Measurements from ENCODE around the gene YJEFN3.

DNA sequence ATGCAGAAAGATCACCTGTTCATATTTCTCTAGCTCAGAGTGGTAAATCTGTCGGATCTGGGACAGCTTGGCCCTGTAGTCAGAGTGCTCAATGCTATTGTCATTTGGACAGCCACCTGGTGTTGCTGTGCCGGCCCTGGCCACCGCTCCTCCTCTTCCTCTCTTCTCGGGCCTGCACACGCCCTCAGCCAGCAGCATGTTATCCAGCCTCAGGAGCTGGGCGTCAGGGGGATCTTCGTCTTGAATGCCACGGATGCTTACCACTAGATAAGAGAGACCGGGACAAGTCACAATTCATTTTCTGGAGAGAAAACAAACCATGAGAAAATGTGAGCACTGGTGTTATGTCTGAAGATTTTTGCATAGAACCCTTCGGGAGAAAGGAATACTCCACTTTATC is 41.9 kb downstream of the YJEFN3 start:
- TF ChIP-seq TAF1 (IDR thresholded peaks at IDR 0.05; ENCODE audit: low read depth, low read length) (no peak), POLR2A (IDR thresholded peaks at IDR 0.05; ENCODE audit: low read depth, low read length) (no peak)

Measured in GM12891 (cell line).